ENCODE results near the gene ITGB5. TPM values are rescaled to one million over a fixed set of nuclear protein-coding genes. Genes with fewer than 3 reads are reported as not detected.
A peak's percentile ranks its signal among the peaks of the same experiment; 100 is the strongest.

ITGB5 gene
- total RNA-seq, 1 experiment from 2014 or later: 339 TPM

GRCh38 chr3:124893526-124893925, 6.4 kb upstream of the ITGB5 start:
- Mint-ChIP-seq H3K36me3 (no peaks in the 10 kb centered on the region), H3K9me3 (no peaks in the 10 kb centered on the region), H3K27me3 (ENCODE audit: low read depth) (no peaks in the 10 kb centered on the region), H3K4me1 (peaks cover 34% of the 10 kb centered on the region), H3K4me3 (no peak overlapping the region), H3K27ac (no peak overlapping the region; the same call in 1 of the 2 replicates)
- ATAC-seq (no peak), DNase-seq (ENCODE audit: low spot score) (no peak)
- CTCF ChIA-PET: interaction anchor here (1.5 kb wide), 1 partner anchor 106 kb away, joined by 3 read pairs; no protein-coding TSS in a partner anchor
- POLR2A ChIA-PET: no interaction called here
- no peak for TF ChIP-seq ZBTB21 (CRISPR knock-in tag; IDR thresholded peaks at IDR 0.05; ENCODE audit: borderline replicate concordance)
- no peak for TF ChIP-seq NFYB (CRISPR knock-in tag; conservative IDR thresholded peaks at IDR 0.05; ENCODE audit: low read depth)
- TF ChIP-seq RELA (CRISPR knock-in tag; IDR thresholded peaks at IDR 0.05; ENCODE audit: borderline replicate concordance): no peak
- no peak for TF ChIP-seq ATF2 (CRISPR knock-in tag; IDR thresholded peaks at IDR 0.05; ENCODE audit: borderline replicate concordance, low read depth)
- no peak for TF ChIP-seq PRDM15 (CRISPR knock-in tag; IDR thresholded peaks at IDR 0.05)
- no peak for TF ChIP-seq SMAD3 (CRISPR knock-in tag; IDR thresholded peaks at IDR 0.05; ENCODE audit: borderline replicate concordance)

GRCh38 chr3:124890573-124891190, 3.5 kb upstream of the ITGB5 start:
- no peak for ATAC-seq
- Mint-ChIP-seq H3K4me3 (no peak overlapping the region), H3K9me3 (no peaks in the 10 kb centered on the region), H3K27ac (peak overlapping the region; percentile 97), H3K27me3 (ENCODE audit: low read depth) (no peaks in the 10 kb centered on the region), H3K4me1 (peaks cover 39% of the 10 kb centered on the region), H3K36me3 (no peaks in the 10 kb centered on the region)
- no peak for TF ChIP-seq IRF2 (CRISPR knock-in tag; IDR thresholded peaks at IDR 0.05; ENCODE audit: borderline replicate concordance, low read depth)
- no peak for TF ChIP-seq ESRRA (CRISPR knock-in tag; IDR thresholded peaks at IDR 0.05; ENCODE audit: borderline replicate concordance)
- TF ChIP-seq FOXJ3 (CRISPR knock-in tag; IDR thresholded peaks at IDR 0.05; ENCODE audit: borderline replicate concordance): no peak
- TF ChIP-seq ZNF232 (CRISPR knock-in tag; IDR thresholded peaks at IDR 0.05): no peak
- no peak for TF ChIP-seq GTF2I (CRISPR knock-in tag; conservative IDR thresholded peaks at IDR 0.05)
- no peak for TF ChIP-seq ZNF263 (CRISPR knock-in tag; IDR thresholded peaks at IDR 0.05; ENCODE audit: low read depth)
- TF ChIP-seq CREM (CRISPR knock-in tag; IDR thresholded peaks at IDR 0.05): no peak
- TF ChIP-seq ZNF532 (CRISPR knock-in tag; IDR thresholded peaks at IDR 0.05; ENCODE audit: borderline replicate concordance): no peak
- no peak for TF ChIP-seq NR1H2 (CRISPR knock-in tag; IDR thresholded peaks at IDR 0.05)
- no peak for TF ChIP-seq ATF1 (CRISPR knock-in tag; IDR thresholded peaks at IDR 0.05)
- TF ChIP-seq MXD4 (CRISPR knock-in tag; IDR thresholded peaks at IDR 0.05; ENCODE audit: borderline replicate concordance): no peak
- TF ChIP-seq ZBTB43 (CRISPR knock-in tag; IDR thresholded peaks at IDR 0.05): no peak
- no peak for TF ChIP-seq STAT6 (CRISPR knock-in tag; conservative IDR thresholded peaks at IDR 0.05; ENCODE audit: low read depth)
- ChIA-PET CTCF (interaction anchor here (0.6 to 4.2 kb wide), 5 partner anchors 11 to 304 kb away, joined by 3 to 33 read pairs (median 3); no protein-coding TSS in a partner anchor), POLR2A (no interaction called here)
- DNase-seq (ENCODE audit: low spot score): no peak

Data from WTC11 (cell line).